DOHH2 (cell line): ENCODE results near the gene UVSSA.

Source experiments
- H3F3A ChIP-seq: fragments of 200-600 bp; sonication (generic), shearing (Covaris generic); 2 replicates; pipeline ENCODE4 v1.6.0; 2016; ENCODE audit warnings: antibody characterized with exemption, mild to moderate bottlenecking; ENCODE audit not compliant: control insufficient read depth, insufficient read depth
- H3K27ac ChIP-seq: fragments of 200-600 bp; sonication (generic); 2 replicates; pipeline ENCODE4 v1.5.1; 2014; ENCODE audit warnings: low read depth, mild to moderate bottlenecking, low read length, moderate library complexity
- H3K27me3 ChIP-seq: fragments of 200-600 bp; sonication (generic); 2 replicates; pipeline ENCODE4 v1.6.1; 2014; ENCODE audit warnings: mild to moderate bottlenecking, low read length, mixed read lengths; ENCODE audit not compliant: control insufficient read depth
- H3K36me3 ChIP-seq: fragments of 200-600 bp; sonication (generic); 2 replicates; pipeline ENCODE4 v1.6.1; 2014; ENCODE audit warnings: mild to moderate bottlenecking, low read length, moderate library complexity, mixed read lengths; ENCODE audit not compliant: control insufficient read depth
- H3K4me1 ChIP-seq: fragments of 200-600 bp; sonication (generic); 2 replicates; pipeline ENCODE4 v1.6.1; 2014; ENCODE audit warnings: mild to moderate bottlenecking, low read length, mixed read lengths; ENCODE audit not compliant: control insufficient read depth
- H3K4me2 ChIP-seq: fragments of 200-600 bp; sonication (generic); 2 replicates; pipeline ENCODE4 v1.6.0; 2014; ENCODE audit warnings: mild to moderate bottlenecking, low read length, moderate library complexity
- H3K4me3 ChIP-seq: fragments of 200-600 bp; sonication (generic); 2 replicates; pipeline ENCODE4 v1.5.1; 2014; ENCODE audit warnings: mild to moderate bottlenecking, low read length, mixed read lengths
- H3K79me2 ChIP-seq: fragments of 200-600 bp; sonication (generic); 2 replicates; pipeline ENCODE4 v1.6.1; 2014; ENCODE audit warnings: mild to moderate bottlenecking, low read length, mixed read lengths; ENCODE audit not compliant: control insufficient read depth
- H3K9me2 ChIP-seq: fragments of 200-600 bp; sonication (generic); replicated peaks from 2 replicates; pipeline ENCODE4 v1.6.1; 2014; ENCODE audit warnings: mild to moderate bottlenecking, low read length, mixed read lengths; ENCODE audit not compliant: control insufficient read depth
- H3K9me3 ChIP-seq: fragments of 200-600 bp; sonication (generic); 2 replicates; pipeline ENCODE4 v1.6.1; 2014; ENCODE audit warnings: antibody characterized with exemption, low read length, mixed read lengths; ENCODE audit not compliant: control insufficient read depth, insufficient read depth
- H4K20me1 ChIP-seq: fragments of 200-600 bp; sonication (generic); 2 replicates; pipeline ENCODE4 v1.6.0; 2014; ENCODE audit warnings: low read depth, mild to moderate bottlenecking, antibody characterized with exemption, low read length, moderate library complexity; ENCODE audit not compliant: control insufficient read depth, insufficient read depth
- CTCF ChIP-seq: fragments of 200-600 bp; sonication (generic); IDR thresholded peaks from one replicate; pipeline ENCODE4 v1.5.1; 2014; ENCODE audit warnings: antibody characterized with exemption, mild to moderate bottlenecking, low read depth, low read length; ENCODE audit not compliant: poor library complexity, severe bottlenecking
- EZH2phosphoT487 ChIP-seq: fragments of 200-600 bp; sonication (generic); IDR thresholded peaks from 2 replicates; pipeline ENCODE4 v1.6.1; 2017; ENCODE audit warnings: borderline replicate concordance, mild to moderate bottlenecking, antibody characterized with exemption, low read length, moderate library complexity, mixed read lengths

UVSSA gene

GRCh38 chr4:1344696-1345095, 2.3 kb upstream of the UVSSA start:
- Histone ChIP-seq H3K4me1 (peaks cover 19% of the 10 kb centered on the region), H3K4me2 (no peak overlapping the region)

DNA sequence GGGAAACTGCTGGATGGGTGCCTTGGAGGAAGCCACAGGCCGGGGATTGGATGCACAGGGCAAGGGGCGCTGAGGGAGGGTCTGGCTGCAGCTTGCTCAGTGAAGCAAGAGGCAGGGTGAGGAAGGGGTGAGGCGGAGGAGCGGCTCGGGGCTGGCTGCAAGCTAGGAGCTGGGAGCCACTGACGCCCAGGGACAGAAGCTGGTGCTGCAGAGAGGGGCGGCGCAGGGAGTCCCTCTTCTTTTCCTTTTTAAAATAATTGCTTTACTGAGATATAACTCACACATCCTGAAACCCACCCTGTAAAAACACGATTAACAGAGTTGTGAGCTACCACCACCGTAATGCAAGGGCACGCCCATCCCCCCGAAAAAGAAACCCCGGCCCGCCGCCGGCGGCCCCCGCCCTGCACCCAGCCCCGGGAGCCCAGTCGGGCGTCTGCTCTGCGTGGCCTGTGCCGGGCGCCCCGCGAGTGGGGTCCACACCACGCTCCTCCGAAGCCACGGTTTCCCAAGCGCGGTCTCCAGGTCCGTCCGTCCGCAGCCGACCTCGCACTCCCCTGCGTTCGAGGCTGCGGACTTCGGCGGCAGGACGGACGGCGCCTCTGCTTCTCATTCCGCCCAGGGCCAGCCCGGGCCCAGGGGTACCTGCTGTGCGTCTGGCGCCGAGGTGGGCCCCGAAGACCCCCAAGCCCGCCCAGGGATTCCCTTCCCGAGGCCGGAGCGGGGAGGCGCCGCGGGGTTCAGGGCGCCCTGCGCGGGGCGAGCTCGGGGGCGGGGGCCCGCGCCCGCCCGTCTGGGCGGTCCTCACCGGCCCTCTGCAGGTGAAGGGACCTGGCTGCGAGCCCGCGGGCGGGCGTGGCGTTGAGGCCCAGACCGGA, 866 bp upstream of the UVSSA start:
- Histone ChIP-seq H3K27ac (peak overlapping the region; percentile 57), H3K27me3 (no peaks in the 10 kb centered on the region), H3K4me2 (peak overlapping the region; percentile 76), H3K4me1 (peaks cover 19% of the 10 kb centered on the region), H3K9me2 (no peaks in the 10 kb centered on the region), H3K79me2 (peaks cover 24% of the 10 kb centered on the region), H3K36me3 (peaks cover 8% of the 10 kb centered on the region; the same call in 1 of the 2 replicates), H3K4me3 (peak overlapping the region; percentile 96), H4K20me1 (no peaks in the 10 kb centered on the region; the same call in 1 of the 2 replicates), H3K9me3 (no peaks in the 10 kb centered on the region), H3F3A (peaks cover 6% of the 10 kb centered on the region; the same call in 1 of the 2 replicates)
- TF ChIP-seq EZH2phosphoT487 (no peak), CTCF (no peak)

More at GRCh38 chr4:1344696-1345095, 2.3 kb upstream of the UVSSA start:
- TF ChIP-seq EZH2phosphoT487: no peak
- no peak for TF ChIP-seq CTCF
- Histone ChIP-seq H3F3A (peaks cover 6% of the 10 kb centered on the region; the same call in 1 of the 2 replicates), H3K36me3 (peaks cover 20% of the 10 kb centered on the region), H3K27ac (no peak overlapping the region), H3K4me3 (no peak overlapping the region), H4K20me1 (no peaks in the 10 kb centered on the region; the same call in 1 of the 2 replicates), H3K27me3 (no peaks in the 10 kb centered on the region), H3K9me2 (no peaks in the 10 kb centered on the region), H3K9me3 (no peaks in the 10 kb centered on the region), H3K79me2 (peaks cover 24% of the 10 kb centered on the region)

DNA sequence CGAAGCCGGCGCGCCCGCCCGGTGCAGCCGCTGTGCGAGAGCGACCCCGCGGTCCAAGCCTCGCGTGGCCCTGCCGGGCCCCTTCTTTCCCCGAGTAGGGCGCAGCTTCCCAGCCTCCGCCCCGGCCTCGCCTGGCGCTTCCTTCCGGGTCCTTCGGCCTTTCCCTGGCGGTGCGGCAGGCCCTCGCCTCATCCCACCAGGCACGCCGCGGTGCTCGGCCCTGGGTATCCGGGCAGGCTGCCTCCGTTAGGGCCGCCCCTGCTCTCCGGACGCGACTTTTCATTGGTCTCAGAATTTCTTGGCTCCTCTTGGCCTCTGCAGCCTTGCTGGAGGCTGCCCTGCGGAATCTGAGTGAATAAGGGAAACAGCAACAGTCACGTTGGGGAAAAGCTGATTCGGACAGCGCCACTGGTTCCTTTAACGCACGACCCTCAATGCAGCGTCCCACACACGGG, 429 bp downstream of the UVSSA start:
- H3K36me3 ChIP-seq: peaks cover 17% of the 10 kb centered on the region
- no peaks in the 10 kb centered on the region for H3K9me3 ChIP-seq
- no peaks in the 10 kb centered on the region; the same call in 1 of the 2 replicates for H4K20me1 ChIP-seq
- H3K4me3 ChIP-seq: peak overlapping the region; percentile 96
- no peaks in the 10 kb centered on the region for H3K27me3 ChIP-seq
- TF ChIP-seq CTCF (no peak), EZH2phosphoT487 (no peak)
- H3K27ac ChIP-seq: peak overlapping the region; percentile 58
- H3F3A ChIP-seq: peaks cover 6% of the 10 kb centered on the region; the same call in 1 of the 2 replicates
- no peaks in the 10 kb centered on the region for H3K9me2 ChIP-seq
- H3K4me2 ChIP-seq: peak overlapping the region; percentile 79
- peaks cover 25% of the 10 kb centered on the region for H3K4me1 ChIP-seq
- H3K79me2 ChIP-seq: peaks cover 24% of the 10 kb centered on the region
